Caki2 (cell line): ENCODE data around the gene ACSL4. TPM values are rescaled to one million over a fixed set of nuclear protein-coding genes. Genes with fewer than 3 reads are reported as not detected.

Experiments used
- DNase-seq: peaks from one replicate; pipeline ENCODE4 v3.0.0-alpha.2; 2015; ENCODE audit warnings: low read depth
- in situ Hi-C: cut with HindIII; loops from 2 replicates; pipeline ENCODE4 v1.10.0; 2016; ENCODE audit warnings: low sequenced_read_pairs, low pct_unique_long_range_greater_than_20kb, mixed read lengths
- total RNA-seq: library from RNA; depleted of rRNA; stranded (reverse); fragments of >200 nt; shearing (Covaris generic); gene quantifications from 2 replicates; pipeline ENCODE4 v1.2.3, GENCODE V29; 2014; ENCODE audit warnings: low replicate concordance; rRNA removed

The ACSL4 gene
- total RNA-seq, 1 experiment from 2014 or later: 32.4 TPM

GRCh38 chrX:109632906-109633504, 100.1 kb downstream of the ACSL4 start:
- no peak for DNase-seq
- in situ Hi-C loops: no loop called here

GRCh38 chrX:109629310-109629709, 103.7 kb downstream of the ACSL4 start:
- no peak for DNase-seq
- in situ Hi-C loops: no loop called here

- in situ Hi-C loops: no loop called here
- DNase-seq: no peak
Observed at GRCh38 chrX:109626637-109627036, 106.4 kb downstream of the ACSL4 start.

GRCh38 chrX:109624641-109625616, 108.1 kb downstream of the ACSL4 start, which contains the start of gene KCNE5:
Gene KCNE5 (minus strand): TSS chrX:109625172. CDS start chrX:109625020, 152 bp downstream.
- in situ Hi-C loops: no loop called here
- no peak for DNase-seq

GRCh38 chrX:109623997-109624396, 109.1 kb downstream of the ACSL4 start:
- no peak for DNase-seq

GRCh38 chrX:109622270-109622669, 110.8 kb downstream of the ACSL4 start:
- in situ Hi-C loops: no loop called here
- DNase-seq: no peak

More at GRCh38 chrX:109623997-109624396, 109.1 kb downstream of the ACSL4 start:
- in situ Hi-C loops: no loop called here

- in situ Hi-C loops: no loop called here
- no peak for DNase-seq
Observed at GRCh38 chrX:109619771-109620170, 113.3 kb downstream of the ACSL4 start.

GRCh38 chrX:109614951-109615350, 118.1 kb downstream of the ACSL4 start:
- in situ Hi-C loops: no loop called here

GRCh38 chrX:109601486-109601885, 131.6 kb downstream of the ACSL4 start:
- in situ Hi-C loops: no loop called here
- no peak for DNase-seq

More at GRCh38 chrX:109614951-109615350, 118.1 kb downstream of the ACSL4 start:
- no peak for DNase-seq

GRCh38 chrX:109600237-109600651, 132.8 kb downstream of the ACSL4 start:
- DNase-seq: no peak
- in situ Hi-C loops: no loop called here

GRCh38 chrX:109596015-109596414, 137.0 kb downstream of the ACSL4 start:
- in situ Hi-C loops: no loop called here
- DNase-seq: no peak

Other genes with a start within 250 kb of the ACSL4 start
- 11.2 and 17.9 TPM in 2 replicates for gene NXT2, start 196.4 kb downstream of the ACSL4 start, total RNA-seq
- not detected in 2 replicates for gene KCNE5, start 108.1 kb downstream of the ACSL4 start, total RNA-seq